Hindlimb muscle (tissue), 1 donor: ENCODE measurements around the gene KATNB1. TPM values are rescaled to one million over a fixed set of nuclear protein-coding genes. Genes with fewer than 3 reads are reported as not detected.

Source experiments
- polyA plus RNA-seq: library from polyadenylated mRNA; unstranded; fragments of 120-200 nt; gene quantifications from one replicate; pipeline ENCODE4 v1.2.1, GENCODE V29; 2013; ENCODE audit not compliant: insufficient read length

The KATNB1 gene
- polyA plus RNA-seq, 1 donor: 53.8 TPM

Other genes with a start within 250 kb of the KATNB1 start
- gene DOK4, start 249.3 kb upstream of the KATNB1 start, polyA plus RNA-seq: 10.2 TPM
- 12.8 TPM for gene CCDC102A, start 199.2 kb upstream of the KATNB1 start, polyA plus RNA-seq
- 1.2 TPM for gene ADGRG5, start 193.1 kb upstream of the KATNB1 start, polyA plus RNA-seq
- 7.4 TPM for gene ADGRG1, start 107.1 kb upstream of the KATNB1 start, polyA plus RNA-seq
- gene ADGRG3, start 67.5 kb upstream of the KATNB1 start, polyA plus RNA-seq: 0.12 TPM
- not detected for gene DRC7, start 41.0 kb upstream of the KATNB1 start, polyA plus RNA-seq
- 26.8 TPM for gene KIFC3, start 66.7 kb downstream of the KATNB1 start, polyA plus RNA-seq
- not detected for gene CNGB1, start 235.4 kb downstream of the KATNB1 start, polyA plus RNA-seq